HG03439 (cell line): ENCODE data around the gene LIMD2.

ENCODE experiments used
- ATAC-seq: cut with Tn5 transposase; IDR thresholded peaks from one replicate; pipeline ENCODE4 v1.9.1; 2021; ENCODE audit warnings: mild to moderate bottlenecking, moderate library complexity; ENCODE audit not compliant: unreplicated experiment

The LIMD2 gene

GRCh38 chr17:63701868-63702720 lies 2.2 kb upstream of the LIMD2 start:
- ATAC-seq: no peak

GRCh38 chr17:63701456-63701820 lies 1.5 kb upstream of the LIMD2 start:
- ATAC-seq: no peak

DNA sequence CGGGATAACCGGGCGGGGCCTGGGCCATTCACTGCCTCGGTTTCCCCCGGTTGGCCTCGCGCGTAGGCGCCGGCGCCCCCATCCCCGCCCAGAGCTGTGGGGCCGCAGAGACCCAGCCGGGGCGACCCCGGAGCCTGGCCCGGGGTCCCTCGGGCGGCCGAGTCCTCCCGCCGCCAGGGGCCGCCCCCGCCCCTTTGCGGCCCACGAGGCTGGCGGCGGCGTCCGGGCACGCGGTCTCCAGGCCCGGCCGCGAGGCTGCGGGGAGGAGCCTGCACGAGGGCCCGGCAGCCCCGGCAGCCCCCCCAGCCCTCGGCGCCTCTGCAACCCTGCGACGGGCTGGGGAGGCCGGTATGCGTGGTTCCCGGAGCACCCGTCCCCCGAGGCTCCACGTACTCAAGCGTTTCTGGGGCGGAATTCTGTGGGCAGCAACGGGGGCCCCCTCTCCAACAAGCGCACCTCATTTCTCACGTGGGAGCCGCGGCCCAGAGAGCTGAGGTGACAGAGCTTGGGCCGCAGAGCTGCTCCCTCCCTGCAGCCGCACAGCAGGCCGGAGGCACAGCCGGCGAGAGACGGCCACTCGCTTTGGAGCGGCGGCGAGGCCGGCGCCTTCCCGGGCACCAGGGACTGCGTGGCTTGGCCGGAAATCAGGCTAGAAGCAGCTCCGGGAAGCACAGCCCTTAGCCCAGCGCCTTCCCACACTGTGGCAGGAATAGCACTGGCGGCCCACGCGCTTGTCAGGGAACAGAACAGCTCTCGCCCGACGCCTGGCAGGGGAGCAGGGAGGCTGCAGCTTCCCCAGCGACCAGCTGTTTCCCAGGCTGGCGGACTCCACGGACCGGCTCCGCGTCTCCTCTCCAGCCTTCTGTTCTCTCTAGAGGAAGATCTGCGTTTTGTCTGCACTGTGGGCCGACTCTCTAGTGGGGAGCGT lies 867 bp upstream of the LIMD2 start:
- no peak for ATAC-seq

GRCh38 chr17:63698886-63699637 lies 863 bp downstream of the LIMD2 start:
- no peak for ATAC-seq

GRCh38 chr17:63698381-63698885 lies 1.5 kb downstream of the LIMD2 start:
- no peak for ATAC-seq

GRCh38 chr17:63697341-63698286 lies 2.3 kb downstream of the LIMD2 start:
- peak; percentile 36 for ATAC-seq

- no peak for ATAC-seq
Observed at GRCh38 chr17:63696381-63696961, 3.5 kb downstream of the LIMD2 start.

GRCh38 chr17:63695889-63696288 lies 4.0 kb downstream of the LIMD2 start:
- ATAC-seq: no peak

- no peak for ATAC-seq
Observed at GRCh38 chr17:63694950-63695773, 4.8 kb downstream of the LIMD2 start.

DNA sequence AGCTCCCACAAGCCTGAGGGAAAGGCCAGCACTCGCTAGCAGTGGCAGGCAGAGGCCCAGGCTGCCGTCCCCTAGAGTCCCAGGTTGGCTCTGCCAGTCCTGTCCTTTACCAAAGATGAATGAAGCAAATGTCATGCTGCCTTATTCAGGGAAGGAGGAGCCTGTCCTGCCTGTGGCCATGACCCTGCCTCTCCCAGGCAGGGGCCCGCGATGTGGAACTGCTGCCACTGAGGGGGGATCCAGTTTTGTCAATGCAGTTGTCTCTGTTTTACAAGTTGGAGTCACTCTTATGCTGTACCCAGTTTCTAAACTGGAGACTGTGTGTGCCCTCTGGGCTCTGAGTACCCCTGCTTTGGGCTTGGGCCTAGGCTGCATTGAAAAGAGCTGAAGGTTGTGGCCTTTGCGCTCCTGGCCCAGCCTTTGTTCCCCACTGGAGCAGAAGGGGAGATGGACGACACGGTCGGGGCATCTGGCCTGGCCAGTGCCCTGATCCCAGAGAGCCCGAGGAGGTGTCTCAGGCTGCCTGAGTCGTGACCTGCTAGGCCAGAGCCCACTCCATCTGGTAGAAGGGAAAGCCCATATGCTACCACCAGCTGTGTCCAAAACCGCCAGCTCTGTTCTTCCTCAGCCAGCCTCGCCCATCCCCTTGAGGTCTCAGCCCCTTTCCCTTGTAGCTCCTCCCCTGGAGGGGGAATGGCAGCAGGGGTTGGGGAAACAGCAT lies 5.5 kb downstream of the LIMD2 start:
- no peak for ATAC-seq

DNA sequence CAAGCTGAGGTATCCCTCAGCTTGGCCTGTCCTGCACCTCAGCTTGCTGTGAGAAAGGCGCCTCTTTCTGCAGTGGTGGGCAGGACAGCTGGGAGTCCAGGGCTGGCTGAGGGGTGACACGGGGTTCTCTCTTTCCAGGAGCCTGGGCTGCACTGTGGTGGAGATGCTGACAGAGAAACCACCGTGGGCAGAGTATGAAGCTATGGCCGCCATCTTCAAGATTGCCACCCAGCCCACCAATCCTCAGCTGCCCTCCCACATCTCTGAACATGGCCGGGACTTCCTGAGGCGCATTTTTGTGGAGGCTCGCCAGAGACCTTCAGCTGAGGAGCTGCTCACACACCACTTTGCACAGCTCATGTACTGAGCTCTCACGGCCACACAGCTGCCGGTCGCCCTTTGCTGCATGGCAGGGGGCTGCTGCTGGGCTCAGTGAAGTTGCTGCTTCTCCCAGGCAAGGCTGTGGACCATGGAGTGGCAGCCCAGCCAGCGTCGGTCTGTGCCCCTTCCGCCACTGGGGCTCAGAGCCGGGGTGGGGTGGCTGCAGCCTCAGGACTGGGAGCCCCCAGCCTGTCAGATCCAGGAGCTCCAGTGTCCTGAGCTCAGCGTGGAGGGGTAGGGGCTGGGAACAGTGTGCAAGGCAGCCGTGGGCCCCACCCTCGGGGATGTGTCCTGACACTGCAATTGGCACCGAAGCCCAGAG lies 6.4 kb downstream of the LIMD2 start:
- no peak for ATAC-seq

GRCh38 chr17:63692195-63692816 lies 7.6 kb downstream of the LIMD2 start:
- ATAC-seq: no peak

DNA sequence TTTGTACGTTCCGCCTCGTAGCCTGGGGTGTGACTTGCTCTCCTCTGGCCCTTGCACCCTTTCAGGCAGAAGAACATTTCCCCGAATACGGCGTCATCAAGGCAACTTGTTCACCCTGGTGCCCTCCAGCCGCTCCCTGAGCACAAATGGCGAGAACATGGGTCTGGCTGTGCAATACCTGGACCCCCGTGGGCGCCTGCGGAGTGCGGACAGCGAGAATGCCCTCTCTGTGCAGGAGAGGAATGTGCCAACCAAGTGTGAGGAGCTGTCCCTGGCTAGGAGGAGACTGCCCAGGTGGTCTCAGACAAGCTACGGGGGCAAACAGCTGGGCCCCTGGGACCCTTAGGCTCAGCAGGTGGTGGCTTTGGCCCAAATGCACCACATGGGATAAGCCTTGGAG lies 10.4 kb downstream of the LIMD2 start:
- ATAC-seq: no peak

DNA sequence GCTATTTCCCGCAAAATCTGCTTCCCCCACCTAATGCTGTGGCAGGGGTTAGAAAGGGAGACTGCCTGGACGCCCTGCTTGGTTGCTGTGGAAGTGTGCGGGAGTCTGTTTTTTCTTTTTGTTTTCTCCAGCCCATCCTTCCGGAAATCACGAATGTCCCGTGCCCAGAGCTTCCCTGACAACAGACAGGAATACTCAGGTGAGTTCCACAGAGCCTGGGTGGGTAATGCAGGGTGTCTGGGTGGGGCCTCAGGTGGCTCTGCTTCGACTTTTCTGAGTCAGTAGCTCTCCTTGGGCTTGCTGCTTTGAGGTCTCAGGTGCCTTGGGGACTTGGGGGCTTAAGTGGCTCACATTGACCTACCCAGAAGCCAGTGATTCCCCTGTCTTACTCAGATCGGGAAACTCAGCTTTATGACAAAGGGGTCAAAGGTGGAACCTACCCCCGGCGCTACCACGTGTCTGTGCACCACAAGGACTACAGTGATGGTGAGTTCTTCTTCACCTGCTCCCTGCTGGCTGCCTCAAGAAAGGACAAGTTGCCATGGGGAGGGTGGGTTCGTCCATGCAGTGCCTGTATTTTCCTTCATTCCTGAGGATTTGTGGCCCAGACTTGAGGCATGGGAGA lies 11.4 kb downstream of the LIMD2 start:
- no peak for ATAC-seq

DNA sequence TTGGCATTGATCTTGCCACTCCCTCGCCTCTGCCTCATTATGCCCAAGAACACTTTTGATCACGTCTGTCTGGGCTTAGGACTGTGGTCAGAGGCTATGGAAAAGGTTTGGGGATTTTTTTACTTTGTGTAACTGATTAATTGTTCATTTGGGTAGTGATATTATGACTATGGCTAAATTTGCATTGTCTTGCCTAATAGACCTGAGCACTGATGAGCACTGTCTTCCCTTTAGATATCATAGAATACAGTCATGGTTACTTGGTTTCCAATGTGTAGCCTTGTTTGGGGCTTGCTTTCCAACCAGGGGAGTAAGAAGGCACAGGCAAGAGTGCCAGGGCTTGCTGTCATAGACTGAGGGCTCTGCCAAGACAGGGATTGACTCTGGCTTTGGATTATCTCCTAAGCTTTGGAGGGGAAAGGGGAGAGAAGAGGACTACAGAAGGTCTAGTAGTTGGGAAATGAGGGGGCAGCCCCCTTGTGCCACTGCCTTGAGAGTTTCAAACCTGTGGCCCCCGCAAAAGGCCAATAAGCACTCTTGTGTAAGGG lies 13.7 kb downstream of the LIMD2 start:
- no peak for ATAC-seq

GRCh38 chr17:63685578-63685977 lies 14.3 kb downstream of the LIMD2 start:
- no peak for ATAC-seq
